ENCODE data around the gene AHNAK. TPM values are rescaled to one million over a fixed set of nuclear protein-coding genes. Genes with fewer than 3 reads are reported as not detected.
A peak's percentile ranks its signal among the peaks of the same experiment; 100 is the strongest.

AHNAK gene
- total and polyA plus RNA-seq, 11 donors: 84.4 to 861 (median 384) TPM

DNA sequence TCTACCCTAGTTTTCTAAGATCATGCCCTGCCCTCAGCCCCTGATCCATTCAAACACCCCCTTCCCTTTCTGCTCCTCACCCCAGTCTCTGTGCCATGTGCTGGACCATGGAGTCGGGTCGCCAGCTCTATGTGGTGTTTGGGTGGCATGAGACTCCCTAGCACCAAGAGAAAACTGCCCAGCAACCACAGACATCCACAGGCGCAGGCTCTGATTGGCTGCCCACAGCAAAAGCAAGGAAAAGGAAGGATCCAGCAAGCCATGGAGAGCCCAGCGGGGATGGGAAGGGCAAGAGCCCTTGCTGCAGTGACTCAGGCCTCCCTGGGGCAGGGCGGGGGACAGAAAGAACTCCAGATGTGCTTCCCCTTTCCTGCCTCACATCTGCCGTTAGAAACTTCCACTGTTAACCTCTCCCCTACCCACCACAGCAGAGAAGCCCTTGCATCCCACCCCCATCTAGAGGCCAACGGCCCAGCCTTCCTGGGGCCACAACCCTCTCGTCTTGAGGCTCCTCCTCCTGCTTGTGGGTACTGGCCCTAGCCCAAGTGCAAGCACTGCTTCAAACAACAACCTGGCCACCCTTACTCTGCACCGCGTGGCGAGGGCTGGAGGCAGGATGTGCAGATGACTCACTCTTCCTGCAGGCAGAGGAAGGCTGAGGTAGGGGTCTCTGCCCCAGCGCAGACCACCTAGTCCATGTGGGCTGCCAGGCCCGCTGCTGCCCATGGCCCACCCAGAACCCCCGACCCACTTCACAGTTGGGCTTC, 9.7 kb upstream of the AHNAK start:
- Histone ChIP-seq H3K9me3 (no peaks in the 10 kb centered on the region), H3K4me1 (peaks cover 18 to 96% (median 77%) of the 10 kb centered on the region in 12 donors), H3K4me3 (peak overlapping the region in 8 of 12 donors; percentile 2 to 40 (median 19)), H3K36me3 (peaks cover 0 to 35% (median 32%) of the 10 kb centered on the region in 9 donors), H3K27me3 (no peaks in the 10 kb centered on the region), H3K27ac (peak overlapping the region; percentile 65 to 98 (median 92))
- ATAC-seq (peak; percentile 46 to 81 (median 71)), DNase-seq (peak; percentile 85 to 94 (median 90))
- no peak for TF ChIP-seq CTCF (IDR thresholded peaks at IDR 0.05)
- no peak for TF ChIP-seq POLR2A (IDR thresholded peaks at IDR 0.05)
- intact Hi-C loops (cut with DNase I): loop anchor here in 1 of 10 donors (5.0 kb wide), 1 partner anchor 134 kb away; no protein-coding TSS in a partner anchor
- 14 to 19% (median 16%) methylated on average over 9 to 14 of the region's 14 CpGs for WGBS, 4 donors

DNA sequence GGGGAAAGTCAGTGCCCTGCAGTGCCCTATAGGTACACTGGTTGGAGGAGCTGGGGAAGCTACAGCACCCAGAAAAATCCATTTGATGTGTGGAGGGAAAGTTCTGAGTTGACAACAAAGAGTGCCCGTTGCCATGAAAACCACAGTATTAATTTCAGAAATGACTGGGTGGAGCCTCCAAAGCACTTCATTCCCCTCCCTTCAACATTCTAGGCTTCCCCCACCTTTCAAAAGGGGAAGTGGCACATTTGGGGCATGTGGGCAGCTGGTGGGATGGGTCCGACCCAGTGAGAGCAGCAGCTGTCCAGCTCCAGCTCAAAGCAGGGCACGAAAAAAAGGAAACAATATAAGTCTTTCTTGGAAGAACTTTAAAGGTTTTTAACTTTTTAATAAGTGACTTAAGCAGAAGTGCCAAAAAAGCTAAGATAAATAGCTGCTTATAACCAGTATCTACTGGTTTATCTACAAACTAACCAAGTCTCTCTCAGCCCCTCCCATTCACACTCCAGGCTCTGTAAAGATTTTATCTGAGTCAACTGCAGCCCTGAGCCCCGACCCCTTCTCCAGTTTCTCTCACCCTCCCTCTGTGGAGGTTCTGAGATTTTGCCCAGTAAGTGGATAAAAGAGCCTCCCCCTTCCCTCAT, 9.0 kb upstream of the AHNAK start:
- ATAC-seq: no peak
- intact Hi-C loops (cut with DNase I): loop anchor here in 1 of 10 donors (5.0 kb wide), 1 partner anchor 133 kb away; no protein-coding TSS in a partner anchor
- Histone ChIP-seq H3K4me1 (peaks cover 18 to 97% (median 77%) of the 10 kb centered on the region in 12 donors), H3K27me3 (no peaks in the 10 kb centered on the region), H3K27ac (peak overlapping the region; percentile 65 to 98 (median 92)), H3K4me3 (peak overlapping the region in 8 of 12 donors; percentile 2 to 40 (median 12)), H3K36me3 (peaks cover 0 to 29% (median 26%) of the 10 kb centered on the region in 9 donors), H3K9me3 (no peaks in the 10 kb centered on the region)
- DNase-seq: peak in 2 of 5 donors; percentile 47 to 63
- TF ChIP-seq CTCF (IDR thresholded peaks at IDR 0.05): no peak
- TF ChIP-seq POLR2A (IDR thresholded peaks at IDR 0.05): no peak
- 43 to 52% (median 45%) methylated on average over 4 of the region's 4 CpGs for WGBS, 4 donors

- DNase-seq: peak in 1 of 5 donors; percentile 20
These were observed 8.0 kb upstream of the AHNAK start for GRCh38 chr11:62554387-62555167.

More at GRCh38 chr11:62554387-62555167, 8.0 kb upstream of the AHNAK start:
- peaks cover 0 to 23% (median 18%) of the 10 kb centered on the region in 9 donors for H3K36me3 ChIP-seq
- WGBS, 4 donors: 70 to 81% (median 77%) methylated on average over 7 of the region's 7 CpGs
- H3K4me3 ChIP-seq: peak overlapping the region in 1 of 12 donors; percentile 40
- ATAC-seq: no peak
- TF ChIP-seq CTCF (IDR thresholded peaks at IDR 0.05) (no peak), POLR2A (IDR thresholded peaks at IDR 0.05) (no peak)
- H3K4me1 ChIP-seq: peaks cover 18 to 96% (median 74%) of the 10 kb centered on the region in 12 donors
- intact Hi-C loops (cut with DNase I): loop anchor here in 1 of 10 donors (5.0 kb wide), 1 partner anchor 132 kb away; no protein-coding TSS in a partner anchor
- H3K27ac ChIP-seq: peak overlapping the region; percentile 86 to 98 (median 93)
- no peaks in the 10 kb centered on the region for H3K9me3 ChIP-seq
- H3K27me3 ChIP-seq: no peaks in the 10 kb centered on the region
